ENCODE data around the gene PHC3. TPM values are rescaled to one million over a fixed set of nuclear protein-coding genes. Genes with fewer than 3 reads are reported as not detected.

PHC3 gene
- polyA plus RNA-seq, 1 donor from 2014 or later = 18.6 TPM

DNA sequence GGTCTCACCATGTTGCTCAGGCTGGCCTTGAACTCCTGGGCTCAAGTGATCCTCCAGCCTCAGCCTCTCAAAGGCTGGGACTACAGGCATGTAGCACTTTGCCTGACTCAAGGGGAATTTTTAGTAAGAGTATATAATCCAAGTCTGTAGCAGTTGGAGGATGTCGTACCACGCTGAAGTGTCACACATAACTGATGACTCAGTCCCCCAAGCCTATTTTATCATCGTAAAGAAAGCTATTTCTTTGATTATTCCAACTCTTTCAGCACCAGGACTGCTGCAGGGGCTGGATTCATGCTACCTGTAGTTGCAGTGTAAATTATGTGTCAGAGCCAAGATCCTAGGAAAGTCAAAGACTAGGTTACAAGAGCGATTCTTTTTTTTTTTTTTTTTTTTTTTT, 39.3 kb upstream of the PHC3 start:
- Histone ChIP-seq H3K9me3 (ENCODE audit: low read length) (no peaks in the 10 kb centered on the region), H3K27me3 (ENCODE audit: insufficient read depth, low read depth, low read length) (no peaks in the 10 kb centered on the region), H3K79me2 (replicated peaks; ENCODE audit: insufficient read depth, low read length) (peaks cover 15% of the 10 kb centered on the region), H3K27ac (ENCODE audit: low read length) (no peak overlapping the region), H4K20me1 (ENCODE audit: insufficient read depth) (no peaks in the 10 kb centered on the region), H3K4me3 (ENCODE audit: low read length) (no peak overlapping the region), H2AFZ (ENCODE audit: low read depth, low read length) (no peak overlapping the region), H3K9me2 (ENCODE audit: insufficient read depth, low read length) (no peaks in the 10 kb centered on the region), H3K36me3 (ENCODE audit: insufficient read depth, low read length) (no peaks in the 10 kb centered on the region), H3F3A (ENCODE audit: insufficient read depth, low read length, poor library complexity, severe bottlenecking) (no peaks in the 10 kb centered on the region), H3K4me2 (ENCODE audit: low read length) (no peak overlapping the region), H3K9ac (ENCODE audit: low read length) (no peak overlapping the region)
- TF ChIP-seq RAD21 (conservative IDR thresholded peaks at IDR 0.05) (no peak), REST (IDR thresholded peaks at IDR 0.05; ENCODE audit: borderline replicate concordance) (no peak), TAF1 (IDR thresholded peaks at IDR 0.05; ENCODE audit: low read depth) (no peak)

DNA sequence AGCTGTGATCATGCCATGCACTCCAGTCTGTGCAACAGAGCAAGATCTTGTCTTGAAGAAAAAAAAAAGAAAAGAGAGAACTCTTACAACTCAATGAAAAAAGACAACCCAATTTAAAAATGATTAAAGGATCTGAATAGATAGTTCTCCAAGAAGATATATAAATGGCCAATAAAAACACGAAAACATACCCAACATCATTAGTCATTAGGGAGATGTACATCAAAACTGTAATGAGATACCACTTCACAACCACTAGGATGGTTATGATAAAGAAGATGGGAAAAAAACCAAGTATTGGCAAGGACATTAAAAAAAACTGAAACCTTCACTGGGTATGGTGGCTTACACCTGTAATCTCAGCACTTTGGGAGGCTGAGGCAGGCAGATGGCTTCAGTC, 38.3 kb upstream of the PHC3 start:
- no peaks in the 10 kb centered on the region for H3K27me3 ChIP-seq (ENCODE audit: insufficient read depth, low read depth, low read length)
- no peak overlapping the region for H3K4me2 ChIP-seq (ENCODE audit: low read length)
- TF ChIP-seq EZH2 (IDR thresholded peaks at IDR 0.05; ENCODE audit: borderline replicate concordance, insufficient read depth, low read length, poor library complexity, severe bottlenecking) = no peak
- no peak for TF ChIP-seq POLR2AphosphoS5 (IDR thresholded peaks at IDR 0.05)
- no peak for TF ChIP-seq REST (IDR thresholded peaks at IDR 0.05; ENCODE audit: borderline replicate concordance)
- TF ChIP-seq RAD21 (conservative IDR thresholded peaks at IDR 0.05) = no peak
- TF ChIP-seq MXI1 (conservative IDR thresholded peaks at IDR 0.05; ENCODE audit: poor library complexity, severe bottlenecking) = no peak
- no peak for TF ChIP-seq EP300 (conservative IDR thresholded peaks at IDR 0.05; ENCODE audit: poor library complexity, severe bottlenecking)
- no peak for TF ChIP-seq TAF1 (IDR thresholded peaks at IDR 0.05; ENCODE audit: low read depth)
- TF ChIP-seq, protein P1, sequence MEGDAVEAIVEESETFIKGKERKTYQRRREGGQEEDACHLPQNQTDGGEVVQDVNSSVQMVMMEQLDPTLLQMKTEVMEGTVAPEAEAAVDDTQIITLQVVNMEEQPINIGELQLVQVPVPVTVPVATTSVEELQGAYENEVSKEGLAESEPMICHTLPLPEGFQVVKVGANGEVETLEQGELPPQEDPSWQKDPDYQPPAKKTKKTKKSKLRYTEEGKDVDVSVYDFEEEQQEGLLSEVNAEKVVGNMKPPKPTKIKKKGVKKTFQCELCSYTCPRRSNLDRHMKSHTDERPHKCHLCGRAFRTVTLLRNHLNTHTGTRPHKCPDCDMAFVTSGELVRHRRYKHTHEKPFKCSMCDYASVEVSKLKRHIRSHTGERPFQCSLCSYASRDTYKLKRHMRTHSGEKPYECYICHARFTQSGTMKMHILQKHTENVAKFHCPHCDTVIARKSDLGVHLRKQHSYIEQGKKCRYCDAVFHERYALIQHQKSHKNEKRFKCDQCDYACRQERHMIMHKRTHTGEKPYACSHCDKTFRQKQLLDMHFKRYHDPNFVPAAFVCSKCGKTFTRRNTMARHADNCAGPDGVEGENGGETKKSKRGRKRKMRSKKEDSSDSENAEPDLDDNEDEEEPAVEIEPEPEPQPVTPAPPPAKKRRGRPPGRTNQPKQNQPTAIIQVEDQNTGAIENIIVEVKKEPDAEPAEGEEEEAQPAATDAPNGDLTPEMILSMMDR (IDR thresholded peaks at IDR 0.05; ENCODE audit: poor library complexity, severe bottlenecking) = no peak
- TF ChIP-seq SMC3 (conservative IDR thresholded peaks at IDR 0.05; ENCODE audit: poor library complexity) = no peak
- H3K9me2 ChIP-seq (ENCODE audit: insufficient read depth, low read length) = no peaks in the 10 kb centered on the region
- no peak overlapping the region for H3K9ac ChIP-seq (ENCODE audit: low read length)
- peaks cover 10% of the 10 kb centered on the region for H3K79me2 ChIP-seq (replicated peaks; ENCODE audit: insufficient read depth, low read length)
- H3K27ac ChIP-seq (ENCODE audit: low read length) = no peak overlapping the region
- no peaks in the 10 kb centered on the region for H3K36me3 ChIP-seq (ENCODE audit: insufficient read depth, low read length)
- H2AFZ ChIP-seq (ENCODE audit: low read depth, low read length) = no peak overlapping the region
- no peaks in the 10 kb centered on the region for H3F3A ChIP-seq (ENCODE audit: insufficient read depth, low read length, poor library complexity, severe bottlenecking)
- H3K4me3 ChIP-seq (ENCODE audit: low read length) = no peak overlapping the region
- H4K20me1 ChIP-seq (ENCODE audit: insufficient read depth) = no peaks in the 10 kb centered on the region
- no peaks in the 10 kb centered on the region for H3K9me3 ChIP-seq (ENCODE audit: low read length)

Data from neural cell (in vitro differentiated cells).